Activated naive CD4-positive, alpha-beta T cell treated with anti-CD3 and anti-CD28 coated beads, Interleukin-2, amount 50 U/mL, for 24 hours (primary cell): Measurements from ENCODE around the gene ST7.
A peak's percentile ranks its signal among the peaks of the same experiment; 100 is the strongest.
"Not testable (repeated sequence)": the region's sequence is repeated elsewhere in the genome, so short reads cannot be mapped to it uniquely, and the experiment has no call there.

Experiments used
- H3K27ac Mint-ChIP-seq: one replicate; pipeline ENCODE4 v1.8.0; 2021; ENCODE audit warnings: mild to moderate bottlenecking, mixed read lengths
- H3K27me3 Mint-ChIP-seq: one replicate; pipeline ENCODE4 v1.8.0; 2021; ENCODE audit warnings: mixed read lengths
- H3K36me3 Mint-ChIP-seq: one replicate; pipeline ENCODE4 v1.8.0; 2021; ENCODE audit warnings: mixed read lengths
- H3K4me1 Mint-ChIP-seq: one replicate; pipeline ENCODE4 v1.8.0; 2021; ENCODE audit warnings: mixed read lengths
- H3K4me3 Mint-ChIP-seq: one replicate; pipeline ENCODE4 v1.8.0; 2021; ENCODE audit warnings: mild to moderate bottlenecking, mixed read lengths
- H3K9me3 Mint-ChIP-seq: one replicate; pipeline ENCODE4 v1.8.0; 2021; ENCODE audit warnings: mixed read lengths

ST7 gene

DNA sequence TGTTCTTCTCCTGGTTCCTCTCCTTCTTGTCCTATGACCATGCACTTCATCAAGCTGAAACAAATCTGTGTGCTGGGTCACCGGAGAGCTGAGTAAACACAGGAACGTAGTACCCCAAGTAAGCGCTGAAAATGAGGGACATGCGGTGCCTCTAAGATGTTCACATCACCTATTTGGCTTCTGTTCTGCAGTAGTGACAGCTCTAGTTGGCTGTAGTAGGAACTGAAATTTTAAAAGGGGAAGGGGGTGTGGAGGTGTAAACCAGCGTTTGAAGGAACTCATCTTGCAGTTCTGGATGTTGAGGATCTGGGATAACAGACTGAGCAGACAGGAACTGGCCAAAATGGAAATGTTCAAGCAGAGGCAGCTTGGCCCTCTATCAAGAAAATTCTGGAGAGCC, 284.3 kb downstream of the ST7 start:
- no peak overlapping the region for H3K27ac Mint-ChIP-seq
- H3K27me3 Mint-ChIP-seq, result peaks cover 18% of the 10 kb centered on the region
- no peaks in the 10 kb centered on the region for H3K4me1 Mint-ChIP-seq
- H3K4me3 Mint-ChIP-seq, result no peak overlapping the region
- H3K36me3 Mint-ChIP-seq, result no peaks in the 10 kb centered on the region
- peaks cover 5% of the 10 kb centered on the region for H3K9me3 Mint-ChIP-seq

DNA sequence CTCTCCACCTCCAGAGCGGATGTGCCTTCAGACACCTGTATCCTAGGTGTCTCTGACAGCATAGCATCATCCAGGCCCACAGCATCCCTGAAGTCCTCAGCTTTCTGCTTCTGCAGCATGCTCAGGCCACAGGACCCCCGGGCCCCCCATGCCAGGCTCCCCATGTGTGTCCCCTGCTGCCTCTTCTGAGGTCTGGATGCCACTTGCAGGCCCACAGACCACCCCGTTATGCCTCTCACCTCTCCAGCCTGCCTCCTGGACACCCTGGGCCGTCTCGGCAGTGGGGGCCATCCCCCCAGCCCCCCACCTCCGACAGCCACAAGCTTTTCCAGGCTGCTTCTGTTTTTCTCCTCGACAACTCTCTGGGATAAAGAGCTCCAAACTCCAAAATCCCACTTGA, 285.2 kb downstream of the ST7 start:
- peaks cover 19% of the 10 kb centered on the region for H3K27me3 Mint-ChIP-seq
- no peaks in the 10 kb centered on the region for H3K36me3 Mint-ChIP-seq
- H3K9me3 Mint-ChIP-seq, result peaks cover 7% of the 10 kb centered on the region
- H3K4me1 Mint-ChIP-seq, result no peaks in the 10 kb centered on the region
- H3K27ac Mint-ChIP-seq, result no peak overlapping the region
- H3K4me3 Mint-ChIP-seq, result no peak overlapping the region

DNA sequence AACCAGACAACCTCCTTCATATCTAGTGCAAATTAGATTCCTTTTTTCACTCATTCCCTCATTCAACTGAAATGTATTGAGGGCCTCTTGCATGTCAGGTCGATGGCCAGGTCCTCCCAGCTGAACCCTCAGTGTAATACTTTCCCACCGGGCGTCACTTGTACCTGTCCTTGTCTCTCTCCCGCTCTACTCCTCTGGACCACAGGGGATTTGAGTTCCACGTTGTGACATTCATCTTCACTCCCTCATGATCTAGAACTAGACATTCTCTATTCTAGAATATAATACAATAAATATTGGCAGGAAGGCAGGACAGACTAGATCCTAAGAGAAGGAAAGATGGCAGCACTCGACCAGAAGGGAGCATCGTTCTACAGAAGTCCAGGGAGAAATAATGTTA, 285.6 kb downstream of the ST7 start:
- H3K27ac Mint-ChIP-seq, result no peak overlapping the region
- H3K4me3 Mint-ChIP-seq, result no peak overlapping the region
- no peaks in the 10 kb centered on the region for H3K36me3 Mint-ChIP-seq
- peaks cover 5% of the 10 kb centered on the region for H3K9me3 Mint-ChIP-seq
- H3K4me1 Mint-ChIP-seq, result no peaks in the 10 kb centered on the region
- peaks cover 19% of the 10 kb centered on the region for H3K27me3 Mint-ChIP-seq

DNA sequence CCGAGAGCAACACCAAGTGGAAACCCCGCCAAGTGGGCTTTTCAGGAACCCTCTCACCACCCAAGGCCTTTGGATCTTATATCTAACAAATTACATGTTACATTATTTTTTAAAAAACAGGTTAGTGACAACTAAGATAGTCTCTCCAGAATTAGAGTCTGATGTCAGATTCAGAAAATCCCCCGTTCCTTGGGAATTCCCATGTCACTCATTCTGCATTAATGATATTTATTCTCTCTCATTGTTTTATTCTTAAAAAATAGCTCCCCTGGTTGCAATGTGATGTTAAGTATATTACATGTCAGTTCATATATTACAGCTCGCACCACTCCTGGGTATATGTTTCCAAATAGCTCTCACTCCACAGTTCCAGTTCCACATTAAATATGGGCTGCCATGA, 287.8 kb downstream of the ST7 start:
- Mint-ChIP-seq H3K9me3 (peaks cover 8% of the 10 kb centered on the region), H3K36me3 (no peaks in the 10 kb centered on the region), H3K4me3 (no peak overlapping the region), H3K27ac (no peak overlapping the region), H3K27me3 (peaks cover 21% of the 10 kb centered on the region), H3K4me1 (no peaks in the 10 kb centered on the region)

DNA sequence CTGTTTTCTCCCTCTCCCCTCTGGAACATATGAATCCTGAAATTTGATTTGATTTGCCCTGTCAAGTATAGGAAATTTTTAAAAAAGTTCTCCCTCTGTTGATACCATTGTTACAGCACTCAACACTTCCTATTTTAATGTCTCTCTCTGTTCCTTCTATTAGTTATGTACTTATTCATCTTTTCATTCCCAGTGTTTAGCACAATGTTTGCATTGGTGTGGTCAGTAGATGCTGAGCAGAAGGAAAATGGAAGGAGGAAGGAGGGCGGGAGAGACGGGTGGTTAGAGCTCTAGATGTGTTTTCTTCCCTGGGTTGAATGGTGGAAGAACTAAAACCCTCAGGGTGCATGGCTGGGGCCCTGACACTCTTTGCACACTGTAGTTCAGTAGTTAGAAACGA, 290.1 kb downstream of the ST7 start:
- no peak overlapping the region for H3K27ac Mint-ChIP-seq
- H3K36me3 Mint-ChIP-seq, result no peaks in the 10 kb centered on the region
- H3K4me1 Mint-ChIP-seq, result no peaks in the 10 kb centered on the region
- peaks cover 10% of the 10 kb centered on the region for H3K9me3 Mint-ChIP-seq
- H3K27me3 Mint-ChIP-seq, result peaks cover 16% of the 10 kb centered on the region
- H3K4me3 Mint-ChIP-seq, result no peak overlapping the region

DNA sequence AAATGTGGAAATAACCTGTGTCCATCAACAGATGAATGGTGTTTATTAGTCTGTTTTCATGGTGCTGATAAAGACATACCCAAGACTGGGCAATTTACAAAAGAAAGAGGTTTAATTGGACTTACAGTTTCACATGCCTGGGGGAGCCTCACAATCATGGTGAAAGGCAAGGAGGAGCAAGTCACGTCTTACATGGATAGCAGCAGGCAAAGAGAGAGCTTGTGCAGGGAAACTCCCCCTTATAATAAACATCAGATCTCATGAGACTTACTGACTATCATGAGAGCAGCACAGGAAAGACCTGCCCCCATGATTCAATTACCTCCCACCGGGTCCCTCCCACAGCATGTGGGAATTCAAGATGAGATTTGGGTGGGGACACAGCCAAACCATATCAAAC, 292.4 kb downstream of the ST7 start:
- H3K27ac Mint-ChIP-seq, H3K4me3 Mint-ChIP-seq, H3K36me3 Mint-ChIP-seq, H3K27me3 Mint-ChIP-seq, H3K4me1 Mint-ChIP-seq: not testable (repeated sequence)
- H3K9me3 Mint-ChIP-seq, result peaks cover 10% of the 10 kb centered on the region

DNA sequence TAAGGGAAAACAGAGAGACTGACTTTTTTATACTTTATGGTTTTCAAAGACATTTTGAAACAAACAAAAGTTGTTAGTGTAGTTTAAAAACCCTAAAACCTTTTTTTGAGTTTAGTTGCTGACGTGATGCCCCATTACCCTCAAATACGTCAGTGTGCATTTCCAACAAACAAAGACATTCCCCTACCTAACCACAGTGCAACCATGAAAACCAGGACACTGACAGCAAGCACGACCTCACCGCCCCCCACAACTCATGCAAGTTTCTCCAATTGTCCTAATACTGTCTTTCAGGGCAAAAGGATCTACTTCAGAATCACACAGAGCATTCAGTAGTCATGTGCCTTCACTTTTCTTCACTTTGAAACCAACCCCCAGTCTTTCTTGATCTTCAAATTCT, 294.5 kb downstream of the ST7 start:
- peaks cover 3% of the 10 kb centered on the region for H3K27me3 Mint-ChIP-seq
- no peaks in the 10 kb centered on the region for H3K4me1 Mint-ChIP-seq
- no peak overlapping the region for H3K4me3 Mint-ChIP-seq
- H3K9me3 Mint-ChIP-seq, result peaks cover 10% of the 10 kb centered on the region
- H3K27ac Mint-ChIP-seq, result no peak overlapping the region
- H3K36me3 Mint-ChIP-seq, result no peaks in the 10 kb centered on the region

DNA sequence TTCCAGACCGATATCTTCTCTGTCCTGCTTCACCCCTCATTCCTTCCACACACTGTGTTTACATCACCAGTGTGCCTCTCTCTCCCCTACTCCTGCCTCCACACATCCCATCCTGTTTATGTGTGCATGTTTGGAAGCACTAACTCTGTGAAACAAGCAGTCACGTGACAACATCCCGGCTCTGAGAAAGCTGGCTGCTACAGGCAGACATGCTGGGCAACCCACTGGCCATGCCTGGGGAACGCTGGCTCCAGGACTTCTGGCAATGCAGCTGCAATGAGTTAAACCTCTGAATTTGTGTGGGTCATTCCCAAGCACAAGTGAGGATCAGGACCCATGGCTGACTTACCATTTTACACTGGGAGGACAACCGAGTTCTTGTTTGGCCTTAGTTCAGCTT, 295.5 kb downstream of the ST7 start:
- Mint-ChIP-seq H3K4me3 (no peak overlapping the region), H3K9me3 (peaks cover 5% of the 10 kb centered on the region), H3K36me3 (no peaks in the 10 kb centered on the region), H3K27ac (no peak overlapping the region), H3K4me1 (no peaks in the 10 kb centered on the region), H3K27me3 (peaks cover 1% of the 10 kb centered on the region)

DNA sequence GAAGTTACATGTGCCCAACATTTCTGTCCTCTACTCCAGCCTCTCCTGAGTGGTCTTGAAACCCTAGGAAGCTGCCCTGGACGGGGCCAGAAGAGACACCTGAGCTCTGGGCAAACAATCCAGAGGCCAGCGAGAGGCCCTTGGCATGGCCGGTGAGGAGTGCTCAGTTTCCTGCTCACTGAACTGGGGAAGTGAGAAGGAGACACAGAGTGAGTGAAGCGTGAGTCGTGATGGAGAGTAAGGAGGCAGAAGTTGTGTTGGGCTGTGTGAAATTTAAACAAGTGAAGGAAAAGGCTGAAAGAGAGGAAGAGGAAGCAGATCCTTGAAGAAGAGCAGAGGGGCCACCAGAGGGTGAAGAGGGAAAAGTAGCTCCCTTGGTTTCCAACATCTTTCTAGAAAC, 296.4 kb downstream of the ST7 start:
- H3K9me3 Mint-ChIP-seq, result peaks cover 5% of the 10 kb centered on the region
- H3K36me3 Mint-ChIP-seq, result no peaks in the 10 kb centered on the region
- H3K4me3 Mint-ChIP-seq, result no peak overlapping the region
- H3K27me3 Mint-ChIP-seq, result peaks cover 1% of the 10 kb centered on the region
- no peaks in the 10 kb centered on the region for H3K4me1 Mint-ChIP-seq
- peak overlapping the region; percentile 31 for H3K27ac Mint-ChIP-seq

DNA sequence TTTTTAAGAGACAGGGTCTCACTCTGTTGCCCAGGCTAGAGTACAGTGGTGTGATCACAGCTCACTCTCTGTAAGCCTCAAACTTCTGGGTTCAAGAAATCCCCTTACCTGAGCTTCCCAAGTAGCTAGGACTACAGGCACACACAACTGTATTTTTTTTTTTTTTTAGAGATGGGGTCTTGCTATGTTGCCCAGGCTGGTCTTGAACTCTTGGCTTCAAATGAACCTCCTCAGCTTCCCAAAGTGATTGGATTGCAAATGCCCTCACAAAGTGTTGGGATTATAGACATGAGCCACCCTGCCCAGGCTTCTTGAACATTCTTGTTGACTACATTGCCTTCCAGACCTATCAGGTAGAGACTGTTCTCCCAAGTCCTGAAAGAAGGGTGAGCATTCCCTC, 296.9 kb downstream of the ST7 start:
- H3K4me3 Mint-ChIP-seq, result no peak overlapping the region
- peaks cover 5% of the 10 kb centered on the region for H3K9me3 Mint-ChIP-seq
- no peaks in the 10 kb centered on the region for H3K4me1 Mint-ChIP-seq
- H3K27me3 Mint-ChIP-seq, result peaks cover 1% of the 10 kb centered on the region
- no peak overlapping the region for H3K27ac Mint-ChIP-seq
- no peaks in the 10 kb centered on the region for H3K36me3 Mint-ChIP-seq

DNA sequence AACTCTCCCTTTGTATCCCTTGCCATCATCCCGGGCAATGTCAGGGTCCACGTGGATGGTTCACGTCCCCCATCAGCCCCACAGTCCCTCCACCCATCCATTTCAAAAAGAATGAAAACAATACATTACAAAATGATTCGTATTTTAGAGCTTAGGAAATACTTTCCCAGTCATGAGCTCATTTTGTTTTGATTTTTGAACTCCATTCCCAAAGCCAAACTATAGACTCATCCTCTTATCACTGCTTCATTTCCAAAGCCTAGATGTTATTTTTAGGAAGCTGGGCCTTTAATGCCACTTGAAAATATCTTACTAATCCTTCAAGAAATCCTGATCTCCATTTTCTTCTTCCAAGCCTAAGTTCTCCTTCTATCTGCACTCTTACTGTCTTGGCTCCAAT, 297.5 kb downstream of the ST7 start:
- H3K27me3 Mint-ChIP-seq, result peaks cover 1% of the 10 kb centered on the region
- H3K36me3 Mint-ChIP-seq, result no peaks in the 10 kb centered on the region
- no peak overlapping the region for H3K27ac Mint-ChIP-seq
- no peak overlapping the region for H3K4me3 Mint-ChIP-seq
- H3K4me1 Mint-ChIP-seq, result no peaks in the 10 kb centered on the region
- H3K9me3 Mint-ChIP-seq, result peaks cover 5% of the 10 kb centered on the region

DNA sequence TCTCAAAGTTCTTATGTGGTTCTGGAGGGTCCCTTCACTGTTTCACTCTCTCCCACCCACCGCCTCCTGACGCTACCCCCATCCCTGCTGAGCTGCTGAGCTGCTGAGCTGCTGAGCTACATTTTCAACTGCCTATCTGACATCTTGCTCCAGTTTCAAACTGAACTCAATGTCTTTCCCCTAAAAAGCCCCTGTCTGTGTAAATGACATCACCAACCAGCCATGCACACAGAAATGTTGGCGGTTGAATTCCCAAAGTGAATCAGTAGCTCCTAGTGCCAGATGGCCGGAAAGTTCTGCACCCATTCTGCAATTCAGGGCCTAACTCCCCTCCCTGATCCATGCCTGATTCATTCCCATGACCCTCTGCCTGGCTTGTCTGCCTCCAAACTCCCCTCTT, 298.4 kb downstream of the ST7 start:
- Mint-ChIP-seq H3K4me1 (no peaks in the 10 kb centered on the region), H3K27ac (no peak overlapping the region), H3K4me3 (no peak overlapping the region), H3K27me3 (peaks cover 2% of the 10 kb centered on the region), H3K9me3 (no peaks in the 10 kb centered on the region), H3K36me3 (no peaks in the 10 kb centered on the region)

DNA sequence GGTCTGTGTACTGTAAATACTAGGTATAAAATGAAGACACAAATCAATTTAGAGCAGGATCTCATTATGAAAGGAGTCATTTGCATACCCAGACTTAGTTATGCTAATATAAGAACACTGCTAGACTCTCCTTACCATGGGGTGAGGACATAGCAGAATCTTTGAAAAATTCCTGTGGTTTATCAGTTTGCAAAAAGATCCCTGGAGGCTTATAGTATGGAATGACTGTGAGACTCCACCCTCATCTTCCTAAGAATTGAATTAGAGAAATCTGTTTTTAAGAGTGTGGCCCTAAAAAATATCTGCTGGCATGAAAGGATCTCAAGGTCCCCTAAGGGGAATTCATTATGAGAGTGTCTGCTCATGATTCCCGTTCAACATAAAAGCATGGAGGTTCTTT, 306.3 kb downstream of the ST7 start:
- Mint-ChIP-seq H3K27ac (no peak overlapping the region), H3K9me3 (peaks cover 6% of the 10 kb centered on the region), H3K27me3 (peaks cover 4% of the 10 kb centered on the region), H3K4me3 (no peak overlapping the region), H3K36me3 (no peaks in the 10 kb centered on the region), H3K4me1 (no peaks in the 10 kb centered on the region)

DNA sequence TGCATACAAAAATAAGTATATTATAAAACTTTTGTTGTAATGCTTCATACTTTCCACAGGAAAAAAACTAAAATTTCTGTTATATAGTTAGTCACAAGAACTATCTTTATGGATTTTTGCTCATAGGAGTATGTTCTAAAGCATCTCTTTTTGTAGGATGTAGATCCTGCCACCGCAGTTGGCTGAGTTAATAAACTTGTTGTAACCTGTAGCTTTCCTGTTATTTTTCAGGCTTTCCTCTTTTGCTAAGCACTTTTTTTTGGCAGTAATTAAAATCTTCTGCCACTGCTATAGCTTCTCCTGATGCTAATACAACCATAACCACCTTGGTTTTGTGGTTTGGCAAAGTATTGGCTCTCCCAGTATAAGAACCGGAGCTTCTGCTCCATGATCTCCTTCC, 309.2 kb downstream of the ST7 start:
- H3K36me3 Mint-ChIP-seq, result no peaks in the 10 kb centered on the region
- H3K27ac Mint-ChIP-seq, result no peak overlapping the region
- H3K27me3 Mint-ChIP-seq, result peaks cover 3% of the 10 kb centered on the region
- no peak overlapping the region for H3K4me3 Mint-ChIP-seq
- no peaks in the 10 kb centered on the region for H3K4me1 Mint-ChIP-seq
- peaks cover 6% of the 10 kb centered on the region for H3K9me3 Mint-ChIP-seq

DNA sequence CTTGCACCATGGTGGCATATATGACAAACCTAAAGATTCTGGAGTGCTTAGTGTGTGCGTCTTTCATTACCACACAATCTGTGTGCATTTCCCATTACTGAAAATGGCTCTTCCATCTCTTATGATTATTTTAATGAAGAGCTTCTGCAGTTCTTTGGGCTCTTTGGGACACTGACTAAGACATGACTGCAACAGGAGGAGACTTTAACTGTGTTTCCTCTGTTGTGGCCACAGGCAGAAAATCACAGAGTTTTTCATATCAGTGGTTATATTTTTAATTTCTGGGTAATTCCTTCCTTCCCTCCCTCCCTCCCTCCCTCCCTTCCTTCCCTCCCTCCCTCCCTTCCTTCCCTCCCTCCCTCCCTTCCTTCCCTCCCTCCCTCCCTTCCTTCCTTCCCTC, 311.4 kb downstream of the ST7 start:
- no peaks in the 10 kb centered on the region for H3K4me1 Mint-ChIP-seq
- H3K27ac Mint-ChIP-seq, result no peak overlapping the region
- H3K4me3 Mint-ChIP-seq, result no peak overlapping the region

DNA sequence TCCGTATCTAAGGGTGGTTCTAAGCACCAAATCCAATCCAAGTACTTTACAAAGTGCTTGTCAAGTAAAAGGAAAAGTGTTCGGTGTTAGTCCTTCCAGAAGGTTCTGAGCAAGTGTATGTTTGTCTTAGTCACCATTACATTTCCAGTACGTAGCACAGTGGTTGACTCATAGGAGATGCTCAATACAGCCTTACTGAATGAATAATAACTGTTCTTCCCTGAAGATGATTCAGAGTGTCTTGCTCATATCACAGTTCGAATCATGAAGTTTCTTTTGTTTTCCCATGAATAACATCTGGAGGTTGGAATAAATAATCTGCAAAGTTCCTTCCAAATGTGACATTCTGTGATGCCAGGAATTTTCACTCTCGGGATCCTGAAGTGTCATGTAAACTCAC, 316.1 kb downstream of the ST7 start:
- Mint-ChIP-seq H3K4me3 (no peak overlapping the region), H3K36me3 (no peaks in the 10 kb centered on the region), H3K27me3 (peaks cover 6% of the 10 kb centered on the region), H3K4me1 (no peaks in the 10 kb centered on the region), H3K27ac (no peak overlapping the region), H3K9me3 (no peaks in the 10 kb centered on the region)

More for the DNA sequence above, 311.4 kb downstream of the ST7 start:
- Mint-ChIP-seq H3K9me3 (peaks cover 6% of the 10 kb centered on the region), H3K36me3 (no peaks in the 10 kb centered on the region), H3K27me3 (peaks cover 4% of the 10 kb centered on the region)

DNA sequence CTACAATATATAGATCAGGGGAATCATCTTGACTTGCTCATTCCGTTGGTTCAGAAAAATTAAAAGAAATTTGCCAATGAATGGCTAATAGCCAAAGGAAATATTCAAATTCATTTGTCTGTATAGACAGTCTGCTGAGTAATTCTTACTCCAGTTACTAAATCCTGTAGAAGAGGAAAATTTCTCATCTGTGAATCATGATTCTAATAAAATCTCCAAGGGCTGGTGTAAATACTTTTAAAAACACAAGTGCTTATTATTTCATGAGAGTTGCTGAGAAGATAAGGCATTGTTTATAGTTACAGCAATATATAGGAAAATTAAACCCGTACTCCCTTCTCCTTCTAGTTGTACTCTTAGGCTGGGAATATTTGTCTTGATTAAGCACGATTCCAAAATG, 316.6 kb downstream of the ST7 start:
- Mint-ChIP-seq H3K4me3 (no peak overlapping the region), H3K36me3 (no peaks in the 10 kb centered on the region), H3K4me1 (no peaks in the 10 kb centered on the region), H3K9me3 (no peaks in the 10 kb centered on the region), H3K27me3 (peaks cover 6% of the 10 kb centered on the region), H3K27ac (no peak overlapping the region)

DNA sequence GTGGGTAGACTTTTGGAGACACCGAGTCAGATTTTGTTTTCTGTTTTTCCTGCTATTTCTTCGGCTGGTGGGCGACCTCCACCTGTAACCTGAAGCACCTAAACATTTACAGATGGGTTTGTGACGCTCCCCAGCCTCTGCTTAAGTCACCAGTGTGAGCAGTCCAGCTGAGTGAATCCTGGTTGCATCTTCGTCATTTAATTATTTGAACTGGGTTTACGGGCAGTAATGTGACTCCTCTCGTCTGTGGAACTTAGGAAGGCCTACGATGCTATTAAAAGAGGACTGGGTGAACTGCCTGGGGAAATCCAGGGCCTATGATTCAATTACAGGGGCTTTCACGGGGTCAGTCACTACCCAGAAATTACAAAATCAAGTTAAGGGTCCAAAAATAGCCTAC, 317.1 kb downstream of the ST7 start:
- Mint-ChIP-seq H3K9me3 (no peaks in the 10 kb centered on the region), H3K36me3 (no peaks in the 10 kb centered on the region), H3K27me3 (peaks cover 8% of the 10 kb centered on the region), H3K4me3 (no peak overlapping the region), H3K4me1 (no peaks in the 10 kb centered on the region), H3K27ac (no peak overlapping the region)
